ENCODE data around the gene ZNF319. TPM values are rescaled to one million over a fixed set of nuclear protein-coding genes. Genes with fewer than 3 reads are reported as not detected.
"Not testable (repeated sequence)": the region's sequence is repeated elsewhere in the genome, so short reads cannot be mapped to it uniquely, and the experiment has no call there.

The ZNF319 gene
- total RNA-seq, 4 donors from 2014 or later, result 4.2 to 16.6 (median 11.6) TPM

GRCh38 chr16:58010886-58011285, 10.4 kb upstream of the ZNF319 start:
- Histone ChIP-seq H3K36me3 (peaks cover 54% of the 10 kb centered on the region), H3K4me3 (no peak overlapping the region), H3K9me3 (no peaks in the 10 kb centered on the region), H3K27me3 (no peaks in the 10 kb centered on the region), H3K4me1 (no peaks in the 10 kb centered on the region), H3K27ac (no peak overlapping the region)
- TF ChIP-seq POLR2A (IDR thresholded peaks at IDR 0.05), result no peak
- TF ChIP-seq POLR2AphosphoS5 (IDR thresholded peaks at IDR 0.05), result no peak
- TF ChIP-seq EP300 (IDR thresholded peaks at IDR 0.05), result no peak
- TF ChIP-seq CTCF (IDR thresholded peaks at IDR 0.05), result no peak
- 86% methylated on average over 3 of the region's 3 CpGs for WGBS
- DNase-seq (ENCODE audit: low spot score in 2 of 2), result no peak

DNA sequence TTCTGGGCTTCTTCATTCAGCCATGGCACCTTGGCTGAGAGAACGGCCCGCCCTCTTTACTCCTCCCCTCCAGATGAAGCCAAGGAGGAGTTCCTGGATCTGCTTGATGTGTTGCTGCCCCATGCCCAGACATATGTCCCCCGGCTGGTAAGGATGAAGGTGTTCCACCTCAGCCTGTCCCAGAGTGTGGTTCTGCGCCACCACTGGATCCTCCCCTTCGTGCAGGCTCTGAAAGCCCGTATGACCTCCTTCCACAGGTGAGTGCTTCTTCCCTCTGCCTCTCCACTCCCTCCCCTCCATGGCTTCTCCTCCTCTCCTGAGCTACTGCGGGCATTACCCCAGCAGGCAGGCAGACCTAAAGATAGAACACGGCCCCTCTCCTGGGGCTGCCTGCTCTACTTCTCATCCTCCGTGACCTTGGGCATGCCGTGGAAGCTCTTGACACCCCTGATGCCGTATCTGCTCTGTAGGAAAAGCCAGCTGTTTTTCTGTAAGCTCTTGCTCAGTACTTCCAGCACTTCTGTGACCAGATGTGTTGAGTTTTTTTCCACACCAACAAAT, 9.5 kb upstream of the ZNF319 start:
- H3K36me3 ChIP-seq, result peaks cover 46% of the 10 kb centered on the region
- WGBS, result 86% methylated on average over 11 of the region's 11 CpGs
- no peak overlapping the region for H3K27ac ChIP-seq

DNA sequence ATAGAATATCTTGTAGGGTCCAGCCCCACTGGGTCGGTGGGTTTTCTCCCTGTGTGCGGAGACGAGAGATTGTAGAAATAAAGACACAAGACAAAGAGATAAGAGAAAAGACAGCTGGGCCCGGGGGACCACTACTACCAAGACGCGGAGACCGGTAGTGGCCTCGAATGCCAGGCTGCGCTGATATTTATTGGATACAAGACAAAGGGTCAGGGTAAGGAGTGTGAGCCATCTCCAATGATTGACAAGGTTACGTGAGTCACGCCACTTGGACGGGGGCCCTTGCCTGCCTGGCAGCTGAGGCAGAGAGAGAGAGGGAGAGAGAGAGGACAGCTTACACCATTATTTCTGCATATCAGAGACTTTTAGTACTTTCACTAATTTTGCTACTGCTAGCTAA, 4.3 kb upstream of the ZNF319 start:
- not testable (repeated sequence) for DNase-seq (ENCODE audit: low spot score in 2 of 2); H3K36me3 ChIP-seq; H3K4me3 ChIP-seq; H3K9me3 ChIP-seq; H3K27me3 ChIP-seq; H3K27ac ChIP-seq
- H3K4me1 ChIP-seq, result peaks cover 25% of the 10 kb centered on the region
- 85% methylated on average over 12 of the region's 12 CpGs for WGBS

More for the DNA sequence above, 9.5 kb upstream of the ZNF319 start:
- TF ChIP-seq POLR2AphosphoS5 (IDR thresholded peaks at IDR 0.05) (no peak), EP300 (IDR thresholded peaks at IDR 0.05) (no peak), CTCF (IDR thresholded peaks at IDR 0.05) (no peak), POLR2A (IDR thresholded peaks at IDR 0.05) (no peak)
- Histone ChIP-seq H3K27me3 (no peaks in the 10 kb centered on the region), H3K4me3 (no peak overlapping the region), H3K9me3 (no peaks in the 10 kb centered on the region), H3K4me1 (peaks cover 3% of the 10 kb centered on the region)
- DNase-seq (ENCODE audit: low spot score in 2 of 2), result no peak

DNA sequence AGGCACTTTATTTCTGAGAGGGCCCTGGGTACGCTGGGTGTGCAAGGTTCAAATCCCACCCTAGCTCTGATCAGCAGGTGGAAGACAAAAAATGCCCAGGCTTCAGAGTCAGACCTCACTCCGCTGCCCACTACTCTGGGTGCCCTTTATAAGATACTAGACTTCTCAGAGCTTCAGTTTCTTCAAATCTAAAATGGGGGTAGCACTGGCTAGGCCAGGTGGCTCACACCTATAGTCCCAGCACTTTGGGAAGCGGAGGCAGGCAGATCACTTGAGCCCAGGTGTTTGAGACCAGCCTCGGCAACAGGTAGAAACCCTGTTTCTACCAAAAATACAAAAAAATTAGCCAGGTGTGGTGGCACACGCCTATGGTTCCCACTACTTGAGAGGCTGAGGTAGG, 2.5 kb upstream of the ZNF319 start:
- H3K36me3 ChIP-seq, result peaks cover 5% of the 10 kb centered on the region
- H3K27me3 ChIP-seq, result no peaks in the 10 kb centered on the region
- H3K27ac ChIP-seq, result no peak overlapping the region
- no peaks in the 10 kb centered on the region for H3K9me3 ChIP-seq
- WGBS, result 97% methylated on average over 5 of the region's 5 CpGs
- DNase-seq (ENCODE audit: low spot score in 2 of 2), result no peak
- H3K4me1 ChIP-seq, result peaks cover 42% of the 10 kb centered on the region
- TF ChIP-seq POLR2AphosphoS5 (IDR thresholded peaks at IDR 0.05) (no peak), EP300 (IDR thresholded peaks at IDR 0.05) (no peak), CTCF (IDR thresholded peaks at IDR 0.05) (no peak), POLR2A (IDR thresholded peaks at IDR 0.05) (no peak)
- no peak overlapping the region for H3K4me3 ChIP-seq

- Histone ChIP-seq H3K4me3 (no peak overlapping the region), H3K27me3 (no peaks in the 10 kb centered on the region), H3K27ac (no peak overlapping the region), H3K4me1 (peaks cover 42% of the 10 kb centered on the region), H3K36me3 (peaks cover 11% of the 10 kb centered on the region), H3K9me3 (no peaks in the 10 kb centered on the region)
- TF ChIP-seq CTCF (IDR thresholded peaks at IDR 0.05), result no peak
- TF ChIP-seq POLR2A (IDR thresholded peaks at IDR 0.05), result no peak
- TF ChIP-seq EP300 (IDR thresholded peaks at IDR 0.05), result no peak
- TF ChIP-seq POLR2AphosphoS5 (IDR thresholded peaks at IDR 0.05), result no peak
- WGBS, result 87% methylated on average over 9 of the region's 9 CpGs
- no peak for DNase-seq (ENCODE audit: low spot score in 2 of 2)
Observed at GRCh38 chr16:58002416-58002800, 1.9 kb upstream of the ZNF319 start.

Data from suprapubic skin (tissue), 4 donors.